H9 (cell line): ENCODE measurements around the gene ODF4. TPM values are rescaled to one million over a fixed set of nuclear protein-coding genes. Genes with fewer than 3 reads are reported as not detected.

Source experiments
- DNase-seq: peaks from one replicate; pipeline ENCODE4 v3.0.0-alpha.2; 2017
- H2AFZ ChIP-seq: one replicate; pipeline ENCODE4 v1.6.1; 2013; ENCODE audit warnings: mild to moderate bottlenecking, low read length, control low read depth, moderate library complexity
- H2AK5ac ChIP-seq: 2 replicates; pipeline ENCODE4 v1.6.1; 2013; ENCODE audit warnings: low read length, control low read depth, mixed read lengths; ENCODE audit not compliant: insufficient read length
- H2BK120ac ChIP-seq: one replicate; pipeline ENCODE4 v1.6.1; 2013; ENCODE audit warnings: low read depth, mild to moderate bottlenecking, low read length, control low read depth, inconsistent platforms; ENCODE audit not compliant: poor library complexity, severe bottlenecking
- H2BK12ac ChIP-seq: 2 replicates; pipeline ENCODE4 v1.6.1; 2013; ENCODE audit warnings: low read length, control low read depth, mixed read lengths, low read depth; ENCODE audit not compliant: insufficient read length
- H2BK15ac ChIP-seq: 2 replicates; pipeline ENCODE4 v1.6.1; 2013; ENCODE audit warnings: low read depth, low read length, control low read depth
- H2BK20ac ChIP-seq: one replicate; pipeline ENCODE4 v1.6.1; 2013; ENCODE audit warnings: low read depth, mild to moderate bottlenecking, low read length, control low read depth, inconsistent platforms; ENCODE audit not compliant: poor library complexity, severe bottlenecking
- H2BK5ac ChIP-seq: 2 replicates; pipeline ENCODE4 v1.6.1; 2013; ENCODE audit warnings: low read length, control low read depth, mixed read lengths; ENCODE audit not compliant: insufficient read length
- H3K14ac ChIP-seq: 2 replicates; pipeline ENCODE4 v1.6.1; 2013; ENCODE audit warnings: low read length, control low read depth; ENCODE audit not compliant: insufficient read depth
- H3K18ac ChIP-seq: 2 replicates; pipeline ENCODE4 v1.6.1; 2013; ENCODE audit warnings: low read depth, mild to moderate bottlenecking, mixed read lengths, low read length, control low read depth; ENCODE audit not compliant: insufficient read length
- H3K23ac ChIP-seq: 2 replicates; pipeline ENCODE4 v1.6.1; 2013; ENCODE audit warnings: low read length, control low read depth, mixed read lengths, low read depth; ENCODE audit not compliant: insufficient read length
- H3K23me2 ChIP-seq: 2 replicates; pipeline ENCODE4 v1.6.1; 2013; ENCODE audit warnings: low read depth, mild to moderate bottlenecking, mixed read lengths, low read length, control low read depth; ENCODE audit not compliant: insufficient read length, poor library complexity, severe bottlenecking
- H3K27ac ChIP-seq: 2 replicates; pipeline ENCODE4 v1.5.1; 2013; ENCODE audit warnings: low read length, control low read depth, mixed read lengths, low read depth; ENCODE audit not compliant: insufficient read length
- H3K27me3 ChIP-seq: 2 replicates; pipeline ENCODE4 v1.6.1; 2013; ENCODE audit warnings: low read length, control low read depth, inconsistent platforms; ENCODE audit not compliant: insufficient read depth
- H3K4ac ChIP-seq: 2 replicates; pipeline ENCODE4 v1.6.1; 2013; ENCODE audit warnings: low read depth, mild to moderate bottlenecking, control low read depth, inconsistent platforms, low read length, moderate library complexity
- H3K4me1 ChIP-seq: 2 replicates; pipeline ENCODE4 v1.6.1; 2013; ENCODE audit warnings: low read length, control low read depth, inconsistent platforms; ENCODE audit not compliant: insufficient read depth
- H3K4me2 ChIP-seq: 2 replicates; pipeline ENCODE4 v1.6.1; 2013; ENCODE audit warnings: low read length, control low read depth, mixed read lengths; ENCODE audit not compliant: insufficient read length, insufficient read depth
- H3K56ac ChIP-seq: 2 replicates; pipeline ENCODE4 v1.6.1; 2013; ENCODE audit warnings: low read depth, mild to moderate bottlenecking, mixed read lengths, low read length, control low read depth; ENCODE audit not compliant: insufficient read length
- H3K79me1 ChIP-seq: 2 replicates; pipeline ENCODE4 v1.6.1; 2013; ENCODE audit warnings: low read depth, mild to moderate bottlenecking, moderate library complexity, low read length, control low read depth, inconsistent platforms; ENCODE audit not compliant: insufficient read depth, poor library complexity, severe bottlenecking
- H3K79me2 ChIP-seq: 2 replicates; pipeline ENCODE4 v1.6.1; 2013; ENCODE audit warnings: low read length, control low read depth, inconsistent platforms; ENCODE audit not compliant: insufficient read depth
- H3K9ac ChIP-seq: 2 replicates; pipeline ENCODE4 v1.6.1; 2013; ENCODE audit warnings: low read length, control low read depth, mixed read lengths; ENCODE audit not compliant: insufficient read length; ENCODE audit errors: extremely low read depth
- H3K9me3 ChIP-seq: one replicate; pipeline ENCODE4 v1.6.1; 2013; ENCODE audit warnings: low read depth, low read length, inconsistent platforms; ENCODE audit not compliant: control insufficient read depth
- H3T11ph ChIP-seq: one replicate; pipeline ENCODE4 v1.6.1; 2013; ENCODE audit warnings: mild to moderate bottlenecking, low read length, control low read depth, inconsistent platforms
- H4K20me1 ChIP-seq: one replicate; pipeline ENCODE4 v1.6.1; 2013; ENCODE audit not compliant: control insufficient read depth, insufficient read length, insufficient read depth
- H4K5ac ChIP-seq: 2 replicates; pipeline ENCODE4 v1.6.1; 2013; ENCODE audit warnings: low read depth, mild to moderate bottlenecking, mixed read lengths, low read length, control low read depth; ENCODE audit not compliant: insufficient read length
- H4K8ac ChIP-seq: replicated peaks from 2 replicates; pipeline ENCODE4 v1.6.1; 2013; ENCODE audit warnings: low read length, control low read depth, mixed read lengths, low read depth; ENCODE audit not compliant: insufficient read length
- H4K91ac ChIP-seq: 2 replicates; pipeline ENCODE4 v1.6.1; 2013; ENCODE audit warnings: low read depth, mild to moderate bottlenecking, moderate library complexity, mixed read lengths, low read length, control low read depth; ENCODE audit not compliant: insufficient read length
- H3K27ac Mint-ChIP-seq, 3 experiments: 2 replicates in 2 of 3; 3 replicates in 1 of 3; pipeline ENCODE4 v1.8.0; 2020 to 2021; ENCODE audit warnings: mixed read lengths in 3 of 3, mild to moderate bottlenecking in 1 of 3, moderate library complexity in 1 of 3
- H3K27me3 Mint-ChIP-seq: 2 replicates; pipeline ENCODE4 v1.8.0; 2021; ENCODE audit warnings: low read depth, mild to moderate bottlenecking, moderate library complexity, mixed read lengths
- H3K36me3 Mint-ChIP-seq, 3 experiments: 2 replicates in 2 of 3; 3 replicates in 1 of 3; pipeline ENCODE4 v1.8.0; 2020 to 2021; ENCODE audit warnings: low read depth in 3 of 3, mixed read lengths in 3 of 3; ENCODE audit not compliant: insufficient read depth in 1 of 3
- H3K4me1 Mint-ChIP-seq, 2 experiments: 2 replicates each; pipeline ENCODE4 v1.8.0; 2020; ENCODE audit warnings: mixed read lengths in 2 of 2
- H3K4me3 Mint-ChIP-seq, 2 experiments: 2 replicates in 1 of 2; 3 replicates in 1 of 2; pipeline ENCODE4 v1.8.0; 2020 to 2021; ENCODE audit warnings: mild to moderate bottlenecking in 2 of 2, mixed read lengths in 2 of 2, moderate library complexity in 1 of 2
- H3K9me3 Mint-ChIP-seq, 2 experiments: 2 replicates in 1 of 2; 3 replicates in 1 of 2; pipeline ENCODE4 v1.8.0; 2020; ENCODE audit warnings: mild to moderate bottlenecking in 2 of 2, mixed read lengths in 2 of 2, moderate library complexity in 1 of 2
- WGBS: extraction: QIAGEN DNeasy Blood & Tissue Kit; methylation state at CpG from one replicate; pipeline ENCODE4 v1.1.7; 2013; ENCODE audit warnings: missing lambda C conversion rate, low lambda C conversion rate, mixed read lengths; ENCODE audit not compliant: insufficient read length; ENCODE audit errors: extremely low coverage; 5-methylcytosine and 5-hydroxymethylcytosine counted together
- total RNA-seq: library from RNA; stranded (reverse); gene quantifications from 2 replicates; pipeline ENCODE4 v1.2.1, GENCODE V29; 2021
- TF ChIP-seq, protein P1 (sequence below): fragments of 200-600 bp; sonication (generic); conservative IDR thresholded peaks from 3 replicates; pipeline ENCODE4 v1.8.0; 2021; ENCODE audit warnings: antibody characterized with exemption, mild to moderate bottlenecking

Gene ODF4
- total RNA-seq, 1 experiment from 2014 or later = not detected

DNA sequence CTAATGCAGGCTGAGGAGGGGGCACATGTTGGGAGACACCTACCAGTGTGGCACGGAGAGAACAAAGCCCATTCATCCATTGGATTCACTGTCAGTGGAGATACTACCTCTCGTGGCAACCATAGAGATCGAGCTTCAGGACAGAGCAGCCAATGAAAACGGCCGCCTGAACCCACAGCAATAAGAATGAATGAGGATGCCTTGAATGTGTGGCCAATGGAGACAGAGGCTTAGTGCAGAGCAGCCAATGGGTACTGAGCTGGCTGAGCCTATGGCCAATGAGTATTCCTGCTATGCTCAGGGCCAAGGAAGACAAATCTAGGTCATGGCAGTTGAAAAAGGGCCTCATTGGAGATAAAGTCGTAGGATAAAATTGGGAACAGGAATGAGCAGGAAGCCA, 18.6 kb upstream of the ODF4 start:
- Histone ChIP-seq H4K20me1 (no peaks in the 10 kb centered on the region), H3T11ph (no peak overlapping the region), H4K91ac (no peak overlapping the region), H2BK120ac (no peak overlapping the region), H3K4ac (no peak overlapping the region), H2BK12ac (no peak overlapping the region), H3K4me1 (no peaks in the 10 kb centered on the region; the same call in 1 of the 2 replicates), H2AFZ (no peak overlapping the region), H3K79me1 (no peaks in the 10 kb centered on the region), H3K18ac (no peak overlapping the region), H3K23ac (no peak overlapping the region), H4K5ac (no peak overlapping the region), H3K79me2 (no peaks in the 10 kb centered on the region), H3K27ac (no peak overlapping the region), H3K23me2 (peaks cover 4% of the 10 kb centered on the region), H3K14ac (no peak overlapping the region), H3K9ac (no peak overlapping the region), H2AK5ac (no peak overlapping the region), H4K8ac (no peak overlapping the region), H3K9me3 (no peaks in the 10 kb centered on the region), H2BK15ac (no peak overlapping the region), H2BK20ac (no peak overlapping the region), H2BK5ac (no peak overlapping the region), H3K27me3 (no peaks in the 10 kb centered on the region; the same call in 1 of the 2 replicates), H3K4me2 (no peak overlapping the region), H3K56ac (no peak overlapping the region)
- Mint-ChIP-seq H3K36me3 (no peaks in the 10 kb centered on the region; a peak in 1 of 7 replicates), H3K4me3 (no peak overlapping the region), H3K4me1 (peaks cover 12 to 17% of the 10 kb centered on the region in 2 experiments), H3K27ac (no peak overlapping the region), H3K9me3 (peaks cover 0 to 2% of the 10 kb centered on the region in 2 experiments; a peak in 1 of 5 replicates), H3K27me3 (peaks cover 40% of the 10 kb centered on the region)
- no CpG with 5 or more reads among the region's 6 CpGs for WGBS
- TF ChIP-seq, protein P1, sequence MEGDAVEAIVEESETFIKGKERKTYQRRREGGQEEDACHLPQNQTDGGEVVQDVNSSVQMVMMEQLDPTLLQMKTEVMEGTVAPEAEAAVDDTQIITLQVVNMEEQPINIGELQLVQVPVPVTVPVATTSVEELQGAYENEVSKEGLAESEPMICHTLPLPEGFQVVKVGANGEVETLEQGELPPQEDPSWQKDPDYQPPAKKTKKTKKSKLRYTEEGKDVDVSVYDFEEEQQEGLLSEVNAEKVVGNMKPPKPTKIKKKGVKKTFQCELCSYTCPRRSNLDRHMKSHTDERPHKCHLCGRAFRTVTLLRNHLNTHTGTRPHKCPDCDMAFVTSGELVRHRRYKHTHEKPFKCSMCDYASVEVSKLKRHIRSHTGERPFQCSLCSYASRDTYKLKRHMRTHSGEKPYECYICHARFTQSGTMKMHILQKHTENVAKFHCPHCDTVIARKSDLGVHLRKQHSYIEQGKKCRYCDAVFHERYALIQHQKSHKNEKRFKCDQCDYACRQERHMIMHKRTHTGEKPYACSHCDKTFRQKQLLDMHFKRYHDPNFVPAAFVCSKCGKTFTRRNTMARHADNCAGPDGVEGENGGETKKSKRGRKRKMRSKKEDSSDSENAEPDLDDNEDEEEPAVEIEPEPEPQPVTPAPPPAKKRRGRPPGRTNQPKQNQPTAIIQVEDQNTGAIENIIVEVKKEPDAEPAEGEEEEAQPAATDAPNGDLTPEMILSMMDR = no peak
- DNase-seq = no peak
